GM21737 (cell line): ENCODE results near the gene SLC43A2.
"Not testable (repeated sequence)": the region's sequence is repeated elsewhere in the genome, so short reads cannot be mapped to it uniquely, and the experiment has no call there.

Experiments used
- ATAC-seq: cut with Tn5 transposase; IDR thresholded peaks from one replicate; pipeline ENCODE4 v1.9.1; 2021; ENCODE audit warnings: mild to moderate bottlenecking, moderate library complexity; ENCODE audit not compliant: unreplicated experiment

Gene SLC43A2

DNA sequence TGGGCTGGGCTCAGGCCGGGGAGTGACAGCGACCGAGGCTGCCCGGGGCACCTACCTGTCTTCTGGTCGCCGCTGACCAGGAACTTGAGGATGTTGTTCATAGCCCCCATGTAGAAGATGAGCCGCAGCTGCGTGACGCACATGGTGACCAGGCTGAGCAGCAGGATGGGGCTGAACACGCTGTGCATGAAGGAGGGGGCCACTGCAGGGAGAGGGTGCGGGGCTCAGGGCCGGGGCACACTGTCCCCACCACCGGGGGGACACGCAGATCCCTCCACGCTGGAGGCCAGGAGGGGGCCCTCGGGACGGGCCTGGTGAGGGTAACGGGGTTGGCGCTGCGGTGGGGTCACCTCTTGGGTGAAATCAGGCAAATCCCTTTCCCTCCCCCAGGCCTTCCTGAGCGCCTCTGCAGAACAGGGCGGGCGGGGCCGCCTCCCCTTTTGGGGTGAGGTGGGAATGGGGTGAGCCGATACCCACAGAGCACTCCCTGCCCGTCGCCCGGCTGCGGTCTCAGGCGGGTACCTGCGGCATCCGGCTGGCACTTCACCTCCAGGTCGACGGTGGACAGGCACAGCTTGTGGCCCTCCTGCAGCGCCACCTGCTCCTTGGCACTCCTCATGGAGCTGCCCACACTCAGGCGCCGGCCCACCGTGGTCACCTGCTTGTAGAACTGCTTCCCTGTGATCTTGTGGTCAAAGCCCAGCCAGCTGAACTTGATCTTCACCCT is 37.7 kb downstream of the SLC43A2 start:
- no peak for ATAC-seq

DNA sequence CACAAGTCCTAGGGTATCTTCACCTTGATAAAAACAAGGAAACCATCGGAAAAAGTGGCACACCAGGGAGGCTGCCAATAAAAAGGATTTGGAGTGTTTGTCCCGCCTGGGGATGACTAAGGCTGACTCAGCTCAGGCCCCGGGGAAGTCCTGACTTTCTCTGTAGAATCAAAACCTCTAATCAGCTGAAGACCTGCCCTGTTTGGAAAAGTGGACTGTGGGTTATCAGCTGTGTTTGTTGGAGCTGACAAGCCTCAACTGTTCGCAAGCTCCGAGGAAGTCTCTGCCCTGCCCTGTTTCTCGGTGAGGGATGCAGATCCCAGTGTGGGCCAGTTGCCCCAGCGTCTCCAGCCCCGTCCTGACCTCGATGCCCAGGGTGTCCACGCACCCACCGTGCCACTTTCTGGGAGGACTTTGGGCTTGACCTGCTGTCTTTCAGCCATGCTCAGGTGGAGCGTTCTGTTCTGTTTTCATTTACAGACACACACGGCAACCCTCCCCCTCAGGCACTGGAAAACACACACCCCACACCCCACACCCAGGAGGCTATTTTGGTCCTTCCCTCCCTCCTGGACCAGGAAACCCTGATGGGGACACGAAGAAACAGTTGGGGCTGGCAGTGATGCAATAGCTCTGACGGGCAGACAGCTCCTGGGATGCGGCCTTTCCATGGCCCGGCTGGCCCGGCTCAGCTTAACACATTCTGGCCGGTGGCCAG is 38.4 kb downstream of the SLC43A2 start:
- ATAC-seq: no peak

DNA sequence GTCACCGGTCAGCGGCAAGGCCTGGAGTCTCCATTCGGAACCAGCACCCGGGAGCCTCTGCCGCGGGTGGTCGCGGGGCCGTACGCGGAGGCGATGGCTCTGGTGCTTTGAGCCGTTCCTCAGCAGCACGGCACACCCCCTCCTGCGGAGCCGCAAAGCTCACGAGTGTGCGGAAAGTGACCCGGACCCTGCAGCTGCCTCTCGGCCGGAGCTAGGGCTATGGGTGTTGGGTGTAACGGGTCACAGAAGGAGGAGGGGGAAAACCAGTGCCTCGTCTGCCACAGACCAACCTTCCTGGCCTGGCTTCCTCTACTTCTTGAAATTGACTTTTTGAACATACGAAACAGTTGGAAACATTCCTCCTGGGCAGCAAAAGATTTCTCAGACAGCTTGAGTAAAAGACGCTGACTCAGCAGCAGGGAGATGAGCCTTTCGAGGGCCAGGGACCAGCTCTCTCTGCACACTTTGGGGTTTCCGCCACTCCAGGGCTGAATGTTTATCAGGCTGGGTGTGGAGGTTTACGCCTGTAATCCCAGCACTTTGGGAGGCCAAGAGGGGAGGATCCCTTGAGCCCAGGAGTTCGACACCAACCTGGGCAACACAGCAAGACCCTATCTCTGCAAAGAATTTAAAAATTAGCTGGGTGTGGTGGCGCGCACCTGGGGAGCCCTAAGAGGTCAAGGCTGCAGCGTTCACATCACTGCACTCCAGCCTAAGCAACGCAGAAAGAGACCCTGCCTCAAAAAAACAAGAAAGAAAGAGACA is 39.6 kb downstream of the SLC43A2 start:
- no peak for ATAC-seq

DNA sequence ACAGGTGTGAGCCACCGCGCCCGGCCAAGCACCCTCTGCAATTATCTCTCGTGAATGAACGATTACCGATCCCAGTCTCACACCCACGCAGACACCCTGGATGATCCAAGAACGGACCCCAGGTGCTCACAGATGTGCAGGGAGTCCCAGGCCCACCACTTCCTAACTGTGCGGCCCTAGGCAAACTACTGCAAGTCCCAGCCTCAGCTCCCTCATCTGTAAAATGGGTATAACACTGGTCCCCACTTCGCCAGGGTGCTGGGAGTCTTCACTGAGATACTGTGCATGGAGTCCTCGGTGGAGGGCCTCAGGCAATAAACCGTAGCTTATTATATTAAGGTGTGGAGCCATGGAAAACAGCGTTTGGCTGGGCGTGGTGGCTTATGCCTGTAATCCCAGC is 44.5 kb downstream of the SLC43A2 start:
- no peak for ATAC-seq

DNA sequence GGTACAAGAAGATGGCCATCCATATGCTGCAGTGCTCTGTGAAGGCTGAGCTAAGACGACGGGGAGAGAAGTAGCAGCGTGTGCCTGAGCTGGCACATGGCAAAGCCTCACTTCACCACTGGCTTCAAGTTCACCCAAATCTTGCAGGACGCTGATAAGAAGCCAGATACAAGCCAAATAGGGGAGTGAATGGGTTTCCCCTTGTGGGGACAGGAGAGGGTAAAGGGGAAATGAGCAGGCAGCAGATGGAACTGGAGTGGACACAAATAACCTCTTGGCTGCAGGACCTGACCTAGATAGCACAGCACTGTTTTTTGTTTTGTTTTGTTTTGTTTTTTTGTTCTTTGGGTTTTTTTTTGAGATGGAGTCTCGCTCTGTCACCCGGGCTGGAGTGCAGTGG is 45.1 kb downstream of the SLC43A2 start:
- no peak for ATAC-seq

DNA sequence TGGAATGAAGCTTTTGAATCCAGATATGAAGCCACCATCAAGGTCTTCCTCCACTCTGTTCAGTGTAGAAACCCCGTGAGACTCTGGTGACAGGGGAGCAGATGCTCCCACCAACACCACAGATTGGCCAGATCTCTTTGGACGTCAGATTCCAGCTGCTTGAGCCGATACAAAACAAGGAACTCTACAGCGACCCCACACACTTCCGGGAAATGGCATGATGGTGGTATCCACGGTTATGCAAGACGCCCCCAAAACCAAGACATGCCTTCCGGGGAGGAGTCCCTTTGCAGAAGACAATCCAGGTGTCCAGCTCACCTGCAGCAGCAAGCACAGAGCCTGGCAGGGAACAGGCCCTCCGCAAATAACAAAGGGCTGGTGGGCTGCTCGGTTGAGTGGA is 46.3 kb downstream of the SLC43A2 start:
- ATAC-seq: no peak

DNA sequence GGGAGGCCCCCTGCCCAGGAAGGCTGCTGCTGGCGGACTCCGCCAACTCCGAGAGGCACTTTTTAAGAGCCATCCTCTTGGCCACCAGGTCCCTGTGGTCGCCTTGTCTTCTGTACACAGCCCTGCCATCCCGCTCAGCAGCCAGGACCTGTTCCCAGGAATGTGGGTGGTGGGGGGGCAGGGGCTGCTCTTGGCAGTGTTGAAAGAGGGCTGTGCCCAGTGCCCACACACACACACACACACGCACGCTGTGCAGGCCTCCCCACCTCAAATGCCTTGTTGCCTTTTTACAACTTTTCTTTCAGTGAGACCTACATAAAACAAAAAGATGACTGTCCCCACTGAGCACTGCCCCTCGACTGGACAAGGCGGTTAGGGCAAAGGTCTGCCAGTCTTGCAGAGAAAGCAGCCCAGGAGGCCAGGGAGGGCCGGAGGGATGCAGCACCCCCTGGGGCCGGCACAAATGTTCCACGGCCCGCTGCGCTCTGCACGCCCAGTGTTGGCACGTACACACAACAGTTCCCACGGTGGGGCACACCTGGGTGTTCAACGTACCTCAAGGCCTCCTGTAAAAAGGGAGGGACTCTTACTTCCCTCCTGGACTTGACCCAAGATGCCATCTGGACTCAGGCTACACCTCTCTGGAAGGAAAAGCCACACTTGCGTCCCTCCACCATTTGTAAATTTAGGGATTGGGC is 47.5 kb downstream of the SLC43A2 start:
- ATAC-seq: no peak

DNA sequence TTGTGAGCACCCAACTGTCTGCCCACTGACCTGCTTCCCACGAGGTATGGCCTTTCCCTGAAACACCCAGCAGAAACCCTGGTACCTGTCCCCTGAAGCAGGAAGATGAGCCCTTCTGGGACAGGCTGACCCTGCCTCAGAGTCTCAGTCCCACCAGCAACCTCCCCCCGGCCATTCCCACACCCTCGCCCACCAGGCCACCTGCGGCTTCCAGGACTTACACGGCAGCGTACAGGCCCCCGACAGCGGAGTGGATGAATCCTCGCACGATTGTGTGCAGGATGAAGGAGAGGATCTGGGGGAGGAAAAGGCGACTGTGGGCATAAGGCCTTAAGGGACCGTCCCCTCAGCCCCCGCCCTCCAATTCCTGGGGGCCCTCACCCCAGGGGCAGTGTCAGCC is 50.6 kb downstream of the SLC43A2 start:
- ATAC-seq: no peak

DNA sequence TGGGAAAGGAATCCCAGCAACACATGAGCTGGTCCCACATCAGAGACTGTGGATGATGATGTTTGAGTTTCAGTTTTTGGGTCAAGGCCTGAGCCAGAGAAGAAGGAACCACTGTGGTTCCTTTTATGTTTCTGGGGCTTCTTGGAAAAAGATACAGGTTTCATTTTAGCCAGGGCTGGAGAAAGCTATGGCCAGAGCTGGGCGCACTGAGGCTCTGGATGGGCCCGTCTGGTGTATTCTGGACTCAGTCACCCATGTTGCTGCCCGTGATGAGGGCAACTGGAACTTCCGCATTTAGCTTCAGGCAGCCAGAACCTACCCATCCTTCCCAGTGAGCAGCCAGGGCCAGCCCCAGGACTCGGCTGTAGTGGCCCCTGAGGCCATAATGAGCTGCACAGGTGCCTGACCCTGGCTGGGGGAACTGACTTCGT is 51.0 kb downstream of the SLC43A2 start:
- no peak for ATAC-seq

DNA sequence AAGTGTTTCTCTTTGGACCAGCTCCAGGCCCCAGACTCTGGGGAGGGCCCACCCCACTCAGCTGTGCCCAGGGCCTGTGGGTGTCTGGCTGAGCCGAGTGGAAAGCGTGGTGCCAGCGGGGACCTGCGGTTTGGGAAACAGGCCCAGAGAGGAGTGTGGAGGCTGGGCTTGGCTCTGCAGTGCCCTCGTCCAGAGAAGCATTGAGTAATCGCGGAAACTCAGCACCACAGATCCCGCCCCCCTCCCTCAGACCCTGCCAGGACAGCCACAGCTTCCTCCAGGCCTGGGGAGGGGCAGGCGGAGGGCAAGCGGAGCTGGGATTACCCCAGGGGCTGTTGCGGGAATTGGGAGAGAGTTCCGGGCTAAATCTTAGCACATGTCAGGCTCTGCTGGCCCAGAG is 51.5 kb downstream of the SLC43A2 start:
- ATAC-seq: no peak

DNA sequence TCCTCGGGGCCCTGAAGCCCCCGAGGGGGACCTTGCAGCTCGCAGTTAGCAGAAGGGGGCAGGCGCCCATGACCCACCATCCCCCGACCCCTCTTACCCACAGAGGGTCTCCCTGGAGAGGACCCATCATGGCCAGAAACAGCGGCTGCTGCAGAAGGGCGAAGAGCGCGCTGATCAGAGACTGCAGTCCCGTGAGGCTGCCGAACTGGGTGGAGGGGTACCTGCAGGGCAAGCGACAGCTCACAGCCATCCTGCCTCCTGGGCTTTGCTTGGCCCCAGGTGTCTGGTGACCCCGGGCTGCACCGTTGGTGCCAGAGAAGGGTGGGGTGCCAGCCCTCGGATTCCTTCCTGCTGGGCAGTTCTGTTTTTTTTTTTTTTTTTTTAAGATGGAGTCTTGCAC is 52.1 kb downstream of the SLC43A2 start:
- ATAC-seq: no peak

DNA sequence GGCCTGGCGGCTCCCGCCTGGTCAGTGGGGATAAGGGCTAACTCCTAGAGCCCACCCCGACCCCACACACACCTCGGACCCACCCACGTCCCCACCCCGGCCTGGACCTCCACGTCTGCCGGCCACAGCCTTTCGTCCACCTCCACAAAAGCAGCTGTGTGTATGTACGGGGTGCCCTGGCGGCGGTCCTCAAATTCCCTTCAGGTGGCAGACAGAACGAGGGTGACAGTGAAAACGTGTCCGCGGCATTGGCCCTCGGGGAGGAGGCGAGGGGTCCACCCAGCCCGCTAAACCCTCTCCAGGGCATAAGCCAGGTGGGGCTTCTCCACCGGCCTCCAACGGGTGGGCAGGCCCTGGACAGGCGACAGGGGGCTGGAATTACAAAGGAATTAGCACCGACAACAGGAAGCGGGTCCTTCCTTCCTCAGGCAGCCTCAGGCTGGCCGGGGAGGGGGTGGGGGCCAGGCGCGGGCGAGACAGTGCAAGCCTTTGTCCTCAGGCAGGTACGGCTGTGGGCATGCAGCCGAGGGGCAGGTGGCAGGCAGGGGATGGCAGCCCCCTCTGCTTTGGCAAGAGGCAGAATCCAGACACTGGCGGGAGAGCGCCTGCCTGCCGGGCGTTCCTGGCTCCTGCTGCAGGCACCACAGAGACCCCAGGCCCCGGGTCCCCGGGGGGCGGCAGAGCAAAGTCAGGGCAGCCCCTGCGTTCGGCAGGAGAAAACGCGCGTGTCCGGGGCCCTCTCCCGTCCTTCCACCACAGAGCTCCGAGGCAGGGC is 53.8 kb downstream of the SLC43A2 start:
- no peak for ATAC-seq

DNA sequence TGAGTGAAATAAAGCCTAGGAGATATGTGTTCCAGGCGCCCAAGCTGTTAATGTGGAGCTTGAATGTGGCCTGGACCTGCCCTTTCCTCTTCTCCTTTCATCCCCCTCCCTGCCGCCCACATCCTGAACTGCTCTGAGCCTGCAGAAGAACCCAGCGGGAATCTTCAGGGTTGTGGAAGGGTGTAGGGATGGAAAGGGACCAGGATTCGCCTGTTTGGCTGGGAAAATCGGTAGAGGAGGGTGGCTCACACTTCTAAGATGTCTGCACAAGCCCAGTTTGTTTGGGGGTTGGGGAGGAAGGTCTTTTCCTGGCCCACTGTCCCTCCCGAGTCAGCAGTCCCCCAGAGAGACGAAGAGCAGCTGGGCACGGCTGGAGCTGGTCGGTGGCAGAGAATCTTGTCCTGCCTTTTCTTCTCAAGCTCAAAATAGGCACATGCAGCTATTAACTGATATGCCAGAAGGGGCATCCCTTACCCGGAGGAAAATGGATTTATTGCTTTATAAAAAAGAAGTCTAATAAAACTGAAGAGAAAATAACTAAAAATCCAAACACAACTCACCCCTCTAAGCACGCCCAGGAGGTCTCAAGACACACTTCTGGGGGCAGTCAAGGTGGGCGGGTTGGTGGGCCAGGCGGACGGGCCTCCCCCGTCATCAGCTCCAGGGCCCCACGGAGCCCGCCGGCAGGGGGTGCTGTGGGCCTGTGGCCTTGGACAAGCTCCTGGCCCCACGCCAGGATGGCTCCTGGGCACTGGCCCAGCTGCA is 54.5 kb downstream of the SLC43A2 start:
- ATAC-seq: no peak

DNA sequence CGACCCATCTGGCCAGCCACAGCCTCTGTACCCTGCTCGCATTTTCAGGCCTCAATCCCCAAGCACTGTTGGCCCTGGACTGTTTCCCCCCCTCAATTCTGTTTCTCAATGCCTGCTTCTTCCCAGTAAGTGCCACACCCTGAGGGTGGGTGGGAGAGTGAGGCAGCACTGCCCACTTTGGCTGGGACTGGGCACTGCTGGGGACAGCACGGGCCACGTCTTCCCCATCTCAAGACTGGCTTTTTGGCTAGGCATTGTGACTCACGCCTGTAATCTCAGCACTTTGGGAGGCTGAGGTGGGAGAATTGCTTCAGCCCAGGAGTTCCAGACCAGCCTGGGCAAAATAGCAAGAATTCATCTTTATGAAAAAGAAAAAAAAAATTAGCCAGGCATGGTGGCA is 56.0 kb downstream of the SLC43A2 start:
- not testable (repeated sequence) for ATAC-seq

DNA sequence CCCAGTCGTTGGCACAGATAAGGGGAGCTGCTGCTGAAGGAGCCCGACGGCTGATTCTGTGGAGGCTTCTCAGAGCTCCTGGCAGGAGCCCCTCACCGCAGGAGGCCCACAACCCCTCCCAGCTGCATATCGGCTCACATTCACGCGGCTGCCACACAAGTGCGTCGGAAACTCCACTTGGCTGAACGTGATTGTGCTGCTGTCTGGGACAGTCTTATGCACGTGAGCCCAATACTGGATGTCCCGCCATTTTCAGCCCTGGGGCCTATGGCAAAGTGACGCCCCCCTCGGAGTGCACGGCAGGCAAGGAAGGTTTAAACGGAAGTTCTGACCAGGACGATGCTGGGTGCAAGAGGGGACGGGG is 57.3 kb downstream of the SLC43A2 start:
- ATAC-seq: no peak

DNA sequence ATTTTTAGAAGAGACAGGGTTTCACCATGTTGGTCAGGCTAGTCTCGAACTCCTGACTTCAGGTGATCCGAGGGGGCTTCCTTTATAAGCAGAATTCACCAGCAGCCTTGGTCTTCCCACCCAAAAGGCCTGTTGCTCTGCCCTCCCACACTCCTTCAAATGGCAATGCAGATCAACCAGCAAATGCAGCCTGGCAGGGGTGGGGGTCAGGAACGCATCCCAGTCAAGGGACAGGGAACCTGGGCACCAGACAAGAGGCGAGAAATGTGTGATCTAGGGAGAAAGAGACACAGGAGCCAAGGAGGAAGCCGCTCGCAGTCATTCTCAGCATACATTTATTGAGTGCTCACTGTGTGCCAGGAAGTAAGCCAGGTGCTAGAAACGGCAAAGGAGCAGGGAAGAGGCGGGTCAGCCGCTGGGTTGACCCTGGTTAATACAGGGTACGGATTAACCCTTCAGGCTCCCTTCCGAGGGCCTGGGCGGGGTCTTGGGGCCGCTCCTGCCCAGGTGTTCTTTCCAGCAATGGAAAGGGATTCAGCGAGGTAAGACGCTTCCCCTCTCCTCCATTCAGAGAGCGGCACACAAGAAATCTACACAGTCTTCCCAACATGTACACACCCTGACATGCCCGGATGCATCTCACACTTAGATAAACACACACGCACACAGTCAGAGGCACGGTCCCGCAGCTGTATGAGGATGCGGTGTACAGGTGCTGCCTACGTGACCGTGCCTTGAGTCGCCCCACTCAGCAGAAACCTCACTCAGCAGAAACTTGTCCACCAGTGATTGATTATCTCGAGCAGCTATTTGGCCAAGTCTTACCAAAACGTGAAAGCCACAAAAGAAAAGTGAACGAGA is 59.5 kb downstream of the SLC43A2 start:
- ATAC-seq: no peak

DNA sequence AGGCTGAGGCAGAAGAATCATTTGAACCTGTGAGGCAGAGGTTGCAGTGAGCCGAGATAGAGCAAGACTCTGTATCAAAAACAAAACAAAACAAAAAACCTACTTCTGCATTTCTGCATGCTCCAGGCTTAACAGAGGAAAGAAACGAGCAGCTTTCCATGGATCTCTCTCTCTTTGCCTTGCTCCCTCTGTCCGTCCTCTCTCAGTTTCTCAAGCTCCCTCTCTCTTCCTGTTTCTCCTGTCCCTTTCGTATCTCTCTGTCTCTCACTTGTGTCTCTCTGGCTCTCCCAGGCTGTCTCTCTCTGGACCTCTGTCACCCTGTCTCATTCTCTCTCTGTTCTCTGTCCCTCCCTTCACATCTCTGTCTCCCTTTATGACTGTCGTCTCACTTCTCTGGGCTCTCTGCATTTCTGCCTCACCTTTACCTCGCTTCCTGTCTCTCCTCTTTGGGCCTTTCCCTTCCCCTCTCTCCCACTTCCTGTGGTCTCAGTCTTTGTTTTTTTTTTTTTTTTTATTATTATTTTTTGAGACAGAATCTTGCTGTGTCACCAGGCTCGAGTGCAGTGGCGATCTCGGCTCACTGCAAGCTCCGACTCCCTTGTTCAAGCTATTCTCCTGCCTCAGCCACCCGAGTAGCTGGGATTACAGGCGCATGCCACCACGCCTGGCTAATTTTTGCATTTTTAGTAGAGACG is 62.0 kb downstream of the SLC43A2 start:
- no peak for ATAC-seq

DNA sequence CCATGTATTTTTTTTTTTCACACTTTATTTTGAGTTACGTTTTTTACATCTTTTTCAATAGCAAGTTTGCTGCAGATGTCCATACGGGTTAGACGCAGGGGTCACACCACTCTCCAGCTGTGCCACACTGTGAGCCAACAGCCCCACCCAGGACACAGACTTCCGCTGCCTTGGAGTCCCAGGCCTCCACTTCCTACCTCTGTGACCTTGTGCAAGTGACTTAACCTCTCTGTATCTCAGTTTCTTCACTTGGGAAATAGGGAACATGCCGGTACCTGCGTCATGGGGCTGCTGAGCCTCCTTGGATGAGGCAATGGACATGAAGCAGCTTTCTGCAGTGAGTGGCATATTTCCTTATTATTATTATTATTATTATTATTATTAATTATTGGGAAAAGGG is 62.8 kb downstream of the SLC43A2 start:
- ATAC-seq: no peak
